BLaER1 (cell line): ENCODE measurements around the gene CTBP1.

Experiments
- H3K27ac ChIP-seq: shearing (Covaris generic); formaldehyde crosslinking; 2 replicates; pipeline ENCODE4 v1.8.1; 2022
- H3K27me3 ChIP-seq: shearing (Covaris generic); formaldehyde crosslinking; 2 replicates; pipeline ENCODE4 v1.8.1; 2022
- H3K36me3 ChIP-seq: shearing (Covaris generic); formaldehyde crosslinking; 2 replicates; pipeline ENCODE4 v1.8.1; 2022
- H3K4me1 ChIP-seq: shearing (Covaris generic); formaldehyde crosslinking; 2 replicates; pipeline ENCODE4 v1.8.1; 2022
- H3K4me2 ChIP-seq: shearing (Covaris generic); formaldehyde crosslinking; 2 replicates; pipeline ENCODE4 v1.8.1; 2022
- H3K4me3 ChIP-seq: shearing (Covaris generic); formaldehyde crosslinking; 2 replicates; pipeline ENCODE4 v1.8.1; 2022
- H3K9ac ChIP-seq: shearing (Covaris generic); formaldehyde crosslinking; 2 replicates; pipeline ENCODE4 v1.8.1; 2022
- H3K9me3 ChIP-seq: shearing (Covaris generic); formaldehyde crosslinking; 2 replicates; pipeline ENCODE4 v1.8.1; 2022
- H4K20me1 ChIP-seq: shearing (Covaris generic); formaldehyde crosslinking; 2 replicates; pipeline ENCODE4 v1.8.1; 2022
- Cebpa-rat ChIP-seq: shearing (Covaris generic); IDR thresholded peaks from 2 replicates; pipeline ENCODE4 v1.8.1; 2022

Gene CTBP1

DNA sequence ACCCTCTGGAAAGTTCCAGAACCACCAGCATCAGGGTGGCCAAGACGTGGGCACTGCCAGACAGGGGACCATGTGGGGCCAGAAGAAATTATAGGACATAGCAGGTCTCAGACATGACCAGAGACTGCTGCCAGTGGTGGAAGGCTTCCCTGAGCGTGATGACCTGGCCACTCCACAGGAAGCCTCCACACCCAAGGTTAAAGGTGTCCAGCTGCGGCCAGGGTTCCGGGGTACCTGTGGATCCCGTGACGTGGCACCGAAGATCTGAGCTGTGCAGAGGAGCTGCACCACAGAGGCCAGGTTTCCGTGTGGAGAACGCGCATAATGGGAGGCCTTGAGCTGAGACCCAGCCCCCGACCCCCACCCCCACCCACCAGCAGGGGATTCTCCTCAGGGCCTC is 16.4 kb upstream of the CTBP1 start:
- TF ChIP-seq Cebpa-rat = no peak
- H3K9ac ChIP-seq = no peak overlapping the region
- H3K4me1 ChIP-seq = peaks cover 20% of the 10 kb centered on the region

GRCh38 chr4:1264942-1265341 is 16.0 kb upstream of the CTBP1 start:
- peaks cover 35% of the 10 kb centered on the region for H3K9me3 ChIP-seq
- H3K27ac ChIP-seq = no peak overlapping the region
- H4K20me1 ChIP-seq = no peaks in the 10 kb centered on the region
- peaks cover 24% of the 10 kb centered on the region for H3K4me1 ChIP-seq
- no peaks in the 10 kb centered on the region for H3K27me3 ChIP-seq
- H3K4me3 ChIP-seq = no peak overlapping the region
- peaks cover 30% of the 10 kb centered on the region for H3K36me3 ChIP-seq
- H3K4me2 ChIP-seq = no peak overlapping the region
- H3K9ac ChIP-seq = no peak overlapping the region
- no peak for TF ChIP-seq Cebpa-rat

More for the DNA sequence above, 16.4 kb upstream of the CTBP1 start:
- Histone ChIP-seq H3K4me3 (no peak overlapping the region), H3K9me3 (peaks cover 35% of the 10 kb centered on the region), H3K27ac (no peak overlapping the region), H3K36me3 (peaks cover 30% of the 10 kb centered on the region), H3K27me3 (no peaks in the 10 kb centered on the region), H3K4me2 (no peak overlapping the region), H4K20me1 (no peaks in the 10 kb centered on the region)

DNA sequence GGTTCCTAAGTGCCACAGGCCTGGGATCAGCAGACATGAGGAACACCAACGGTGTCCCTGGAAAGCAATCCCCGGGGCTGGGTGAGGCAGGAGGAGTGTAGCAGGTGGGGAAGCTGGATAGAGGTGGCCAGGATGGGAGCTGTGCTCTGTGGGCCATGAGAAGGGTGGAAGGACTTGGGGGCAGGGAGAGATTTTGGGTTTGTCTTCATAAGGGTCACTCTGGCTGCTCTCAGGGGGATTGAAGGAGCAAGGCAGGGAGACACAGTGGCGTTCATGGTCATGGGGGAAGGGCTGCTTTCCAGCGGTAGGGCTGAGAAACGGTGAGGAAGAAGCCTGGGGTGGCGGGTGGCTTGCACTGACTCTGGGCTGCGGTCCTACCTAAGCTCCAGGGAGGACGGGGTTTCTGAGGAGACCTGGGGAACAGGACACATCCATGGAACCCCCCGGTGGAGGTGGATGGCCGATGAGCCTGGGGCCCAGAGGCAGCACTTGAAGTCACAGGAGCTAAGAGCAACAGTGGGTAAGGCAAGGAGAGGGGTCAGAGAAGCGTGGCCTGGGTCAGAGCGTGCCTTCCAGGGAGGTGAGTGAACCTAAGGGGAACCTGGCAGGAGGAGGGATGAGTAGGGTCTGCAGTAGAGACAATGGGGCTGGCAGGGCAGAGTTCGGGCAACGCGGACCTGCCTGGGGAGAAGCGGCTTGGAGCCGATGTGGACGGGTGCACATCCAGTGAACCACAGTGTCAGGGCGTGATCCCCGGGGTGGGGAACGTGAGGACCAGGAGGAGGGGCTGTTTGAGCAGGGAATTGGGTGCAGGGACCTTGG is 12.4 kb upstream of the CTBP1 start:
- peak overlapping the region; percentile 70 for H3K27ac ChIP-seq
- TF ChIP-seq Cebpa-rat = no peak
- H3K36me3 ChIP-seq = peaks cover 27% of the 10 kb centered on the region
- no peaks in the 10 kb centered on the region for H3K27me3 ChIP-seq
- peak overlapping the region; percentile 56 for H3K4me2 ChIP-seq
- H3K9ac ChIP-seq = no peak overlapping the region
- H3K9me3 ChIP-seq = peaks cover 51% of the 10 kb centered on the region
- no peaks in the 10 kb centered on the region for H4K20me1 ChIP-seq
- H3K4me1 ChIP-seq = peaks cover 25% of the 10 kb centered on the region
- no peak overlapping the region for H3K4me3 ChIP-seq

DNA sequence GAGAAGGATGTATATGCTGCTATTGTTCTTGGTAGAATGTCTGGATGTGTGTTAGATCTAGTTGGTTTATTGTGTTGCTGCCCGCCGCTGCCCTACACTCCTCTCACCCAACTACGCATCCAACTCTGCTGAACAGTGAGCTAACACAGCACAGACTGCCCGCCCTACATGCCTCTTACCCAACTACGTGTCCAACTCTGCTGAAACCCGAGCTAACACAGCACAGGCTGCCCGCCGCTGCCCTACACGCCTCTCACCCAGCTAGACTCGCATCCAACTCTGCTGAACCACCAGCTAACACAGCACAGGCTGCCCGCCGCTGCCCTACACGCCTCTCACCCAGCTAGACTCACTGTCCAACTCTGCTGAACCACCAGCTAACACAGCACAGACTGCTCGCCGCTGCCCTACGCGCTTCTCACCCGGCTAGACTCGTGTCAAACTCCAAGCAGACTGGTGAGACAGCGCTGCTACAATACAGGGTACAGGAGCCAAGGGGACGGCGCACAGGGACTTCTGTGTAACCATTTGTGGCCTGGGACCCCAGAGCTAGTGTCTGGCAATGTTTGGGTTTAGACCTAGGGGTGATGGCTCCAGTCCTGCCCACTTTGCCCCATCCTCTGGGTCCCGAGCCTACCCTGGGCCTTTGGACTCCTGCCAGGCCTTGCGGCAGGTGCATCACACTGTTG is 11.6 kb upstream of the CTBP1 start:
- Histone ChIP-seq H3K9me3 (peaks cover 53% of the 10 kb centered on the region), H3K4me2 (peak overlapping the region; percentile 56), H3K4me3 (no peak overlapping the region), H3K27ac (peak overlapping the region; percentile 70), H3K27me3 (no peaks in the 10 kb centered on the region), H4K20me1 (no peaks in the 10 kb centered on the region), H3K9ac (peak overlapping the region; percentile 16; the same call in 1 of the 2 replicates), H3K4me1 (peaks cover 25% of the 10 kb centered on the region), H3K36me3 (peaks cover 20% of the 10 kb centered on the region)
- TF ChIP-seq Cebpa-rat = no peak

- H3K9ac ChIP-seq = peak overlapping the region; percentile 16; the same call in 1 of the 2 replicates
- H3K4me3 ChIP-seq = no peak overlapping the region
- peak overlapping the region; percentile 70 for H3K27ac ChIP-seq
- peaks cover 25% of the 10 kb centered on the region for H3K4me1 ChIP-seq
- no peaks in the 10 kb centered on the region for H4K20me1 ChIP-seq
- no peak for TF ChIP-seq Cebpa-rat
- H3K36me3 ChIP-seq = peaks cover 19% of the 10 kb centered on the region
- peak overlapping the region; percentile 56 for H3K4me2 ChIP-seq
- peaks cover 54% of the 10 kb centered on the region for H3K9me3 ChIP-seq
- no peaks in the 10 kb centered on the region for H3K27me3 ChIP-seq
These were observed 11.0 kb upstream of the CTBP1 start for GRCh38 chr4:1259966-1260365.

DNA sequence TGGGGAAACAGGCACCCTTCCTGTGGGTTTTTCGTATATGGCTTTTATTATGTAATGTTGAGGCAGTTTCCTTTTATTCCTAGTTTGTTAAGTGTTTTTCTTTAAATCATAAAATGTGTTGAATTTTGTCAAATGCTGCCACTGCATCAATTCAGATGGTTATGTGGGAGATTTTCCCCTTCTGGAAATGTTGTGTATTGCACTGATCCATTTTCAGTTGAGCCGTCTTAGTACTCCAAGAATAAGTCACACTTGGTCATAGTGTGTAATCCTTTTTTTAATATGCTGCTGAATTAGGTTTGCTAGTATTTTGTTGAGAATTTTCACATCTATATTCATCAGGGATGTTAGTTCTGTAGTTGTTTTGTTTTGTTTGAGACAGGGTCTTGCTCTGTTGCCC is 9.5 kb upstream of the CTBP1 start:
- Histone ChIP-seq H3K9ac (no peak overlapping the region), H3K4me3 (no peak overlapping the region), H3K4me1 (peaks cover 25% of the 10 kb centered on the region), H4K20me1 (no peaks in the 10 kb centered on the region), H3K27ac (no peak overlapping the region), H3K4me2 (no peak overlapping the region), H3K36me3 (peaks cover 17% of the 10 kb centered on the region), H3K9me3 (peaks cover 62% of the 10 kb centered on the region), H3K27me3 (no peaks in the 10 kb centered on the region)
- TF ChIP-seq Cebpa-rat = no peak

GRCh38 chr4:1255699-1256098 is 6.8 kb upstream of the CTBP1 start:
- no peaks in the 10 kb centered on the region for H3K27me3 ChIP-seq
- no peaks in the 10 kb centered on the region for H4K20me1 ChIP-seq
- H3K4me3 ChIP-seq = no peak overlapping the region
- H3K9me3 ChIP-seq = peaks cover 84% of the 10 kb centered on the region
- H3K4me1 ChIP-seq = peaks cover 24% of the 10 kb centered on the region
- no peak overlapping the region for H3K9ac ChIP-seq
- H3K4me2 ChIP-seq = no peak overlapping the region
- no peak overlapping the region for H3K27ac ChIP-seq
- no peak for TF ChIP-seq Cebpa-rat
- peaks cover 41% of the 10 kb centered on the region for H3K36me3 ChIP-seq

- Histone ChIP-seq H3K9ac (no peak overlapping the region), H3K9me3 (peaks cover 87% of the 10 kb centered on the region), H3K27me3 (no peaks in the 10 kb centered on the region), H3K4me1 (peaks cover 24% of the 10 kb centered on the region), H4K20me1 (no peaks in the 10 kb centered on the region), H3K36me3 (peaks cover 45% of the 10 kb centered on the region), H3K4me3 (no peak overlapping the region), H3K27ac (no peak overlapping the region), H3K4me2 (no peak overlapping the region)
- TF ChIP-seq Cebpa-rat = no peak
These were observed 6.2 kb upstream of the CTBP1 start for GRCh38 chr4:1255151-1255550.

- no peak for TF ChIP-seq Cebpa-rat
- Histone ChIP-seq H3K9ac (no peak overlapping the region), H4K20me1 (no peaks in the 10 kb centered on the region), H3K4me3 (0 out of 2 replicates have a peak overlapping the region, but pooled peaks have one; percentile 19), H3K4me2 (no peak overlapping the region), H3K27me3 (no peaks in the 10 kb centered on the region), H3K9me3 (peaks cover 83% of the 10 kb centered on the region), H3K4me1 (peaks cover 17% of the 10 kb centered on the region), H3K27ac (no peak overlapping the region), H3K36me3 (peaks cover 45% of the 10 kb centered on the region)
These were observed 4.9 kb upstream of the CTBP1 start for GRCh38 chr4:1253831-1254230.

DNA sequence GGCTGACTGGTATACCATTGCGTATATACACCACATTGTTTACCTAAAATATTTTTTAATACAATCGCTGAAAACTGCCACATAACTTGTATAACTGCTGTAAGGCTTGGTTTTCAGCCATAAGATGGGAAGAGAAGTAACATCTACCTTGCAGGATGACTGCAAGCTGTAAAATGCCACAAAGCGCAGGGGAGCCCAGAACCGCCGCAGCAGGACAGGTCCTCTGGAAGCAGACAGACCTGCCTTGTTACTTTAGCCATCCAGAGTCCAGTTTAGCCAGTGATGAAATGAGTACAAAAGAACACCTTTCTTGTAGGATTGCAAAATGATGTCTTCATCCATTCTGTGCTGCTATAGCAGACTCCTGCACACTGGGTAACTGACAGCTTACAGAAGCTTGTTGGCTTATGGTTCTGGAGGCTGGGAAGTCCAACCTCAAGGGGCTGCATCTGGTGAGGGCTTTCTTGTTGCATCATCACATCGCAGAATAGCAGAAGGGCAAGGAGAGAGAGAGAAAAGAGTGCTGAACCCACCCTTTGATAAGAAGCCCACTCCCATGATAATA is 4.1 kb upstream of the CTBP1 start:
- peaks cover 45% of the 10 kb centered on the region for H3K36me3 ChIP-seq
- no peaks in the 10 kb centered on the region for H3K27me3 ChIP-seq
- H3K9ac ChIP-seq = no peak overlapping the region
- H3K27ac ChIP-seq = no peak overlapping the region
- peaks cover under 1% of the 10 kb centered on the region; the same call in 1 of the 2 replicates for H4K20me1 ChIP-seq
- peaks cover 74% of the 10 kb centered on the region for H3K9me3 ChIP-seq
- no peak overlapping the region for H3K4me2 ChIP-seq
- 0 out of 2 replicates have a peak overlapping the region, but pooled peaks have one; percentile 7 for H3K4me3 ChIP-seq
- H3K4me1 ChIP-seq = peaks cover 17% of the 10 kb centered on the region
- TF ChIP-seq Cebpa-rat = no peak
